SK-N-SH treated with all-trans-retinoic acid at 6 μM for 48 hours (cell line): ENCODE measurements around the gene ARHGEF38.

ENCODE experiments used
- ATAC-seq: fragments of 200-7000 bp; cut with Tn5 transposase; 3 replicates; pipeline ENCODE4 v1.9.1; 2020; ENCODE audit warnings: mild to moderate bottlenecking, moderate library complexity
- BACH2 ChIP-seq: fragments of 250-450 bp; sonication (Bioruptor Pico); IDR thresholded peaks from 2 replicates; pipeline ENCODE4 v1.9.0; 2021; ENCODE audit warnings: mild to moderate bottlenecking, borderline replicate concordance
- CREB5 ChIP-seq: fragments of 250-450 bp; sonication (Bioruptor Pico); IDR thresholded peaks from 2 replicates; pipeline ENCODE4 v1.5.1; 2020; ENCODE audit warnings: low read depth, mild to moderate bottlenecking, moderate library complexity
- CSDC2 ChIP-seq: fragments of 250-450 bp; sonication (Bioruptor Pico); IDR thresholded peaks from 2 replicates; pipeline ENCODE4 v1.5.0; 2020; ENCODE audit warnings: mild to moderate bottlenecking, moderate library complexity
- CSRNP3 ChIP-seq: fragments of 250-450 bp; sonication (Bioruptor Pico); IDR thresholded peaks from 2 replicates; pipeline ENCODE4 v1.5.1; 2021; ENCODE audit warnings: mild to moderate bottlenecking, moderate library complexity
- ESRRG ChIP-seq: fragments of 250-450 bp; sonication (Bioruptor Pico); IDR thresholded peaks from 2 replicates; pipeline ENCODE4 v1.6.1; 2021; ENCODE audit warnings: mild to moderate bottlenecking
- GLIS3 ChIP-seq: fragments of 250-450 bp; sonication (Bioruptor Pico); IDR thresholded peaks from 2 replicates; pipeline ENCODE4 v1.5.0; 2020; ENCODE audit warnings: mild to moderate bottlenecking, moderate library complexity
- ISL1 ChIP-seq: fragments of 250-450 bp; sonication (Bioruptor Pico); IDR thresholded peaks from 2 replicates; pipeline ENCODE4 v2.1.2; 2022; ENCODE audit warnings: mild to moderate bottlenecking, moderate library complexity
- OSR1 ChIP-seq: fragments of 250-450 bp; sonication (Bioruptor Pico); IDR thresholded peaks from 2 replicates; pipeline ENCODE4 v1.8.0; 2022; ENCODE audit warnings: moderate library complexity, mild to moderate bottlenecking, inconsistent platforms
- PATZ1 ChIP-seq: fragments of 250-450 bp; sonication (Bioruptor Pico); IDR thresholded peaks from 2 replicates; pipeline ENCODE4 v1.8.0; 2020; ENCODE audit warnings: mild to moderate bottlenecking, moderate library complexity, borderline replicate concordance
- POU6F1 ChIP-seq: fragments of 250-450 bp; sonication (Bioruptor Pico); IDR thresholded peaks from 2 replicates; pipeline ENCODE4 v1.8.0; 2021; ENCODE audit warnings: low read depth, mild to moderate bottlenecking, moderate library complexity, borderline replicate concordance
- SNAI2 ChIP-seq: fragments of 250-450 bp; sonication (Bioruptor Pico); IDR thresholded peaks from 2 replicates; pipeline ENCODE4 v1.5.0; 2020; ENCODE audit warnings: mild to moderate bottlenecking, moderate library complexity
- TCF4 ChIP-seq: fragments of 250-450 bp; sonication (Bioruptor Pico); IDR thresholded peaks from 2 replicates; pipeline ENCODE4 v1.8.0; 2021; ENCODE audit warnings: mild to moderate bottlenecking, moderate library complexity, borderline replicate concordance
- TOX ChIP-seq: fragments of 250-450 bp; sonication (Bioruptor Pico); IDR thresholded peaks from 2 replicates; pipeline ENCODE4 v1.8.0; 2021; ENCODE audit warnings: mild to moderate bottlenecking, moderate library complexity, borderline replicate concordance
- TSHZ2 ChIP-seq: fragments of 250-450 bp; sonication (Bioruptor Pico); IDR thresholded peaks from 2 replicates; pipeline ENCODE4 v1.5.0; 2020; ENCODE audit warnings: mild to moderate bottlenecking, moderate library complexity
- ZC3H10 ChIP-seq: fragments of 250-450 bp; sonication (Bioruptor Pico); IDR thresholded peaks from 2 replicates; pipeline ENCODE4 v1.5.1; 2021; ENCODE audit warnings: mild to moderate bottlenecking, moderate library complexity
- ZFP3 ChIP-seq: fragments of 250-450 bp; sonication (Bioruptor Pico); IDR thresholded peaks from 2 replicates; pipeline ENCODE4 v1.5.0; 2020; ENCODE audit warnings: mild to moderate bottlenecking, moderate library complexity
- ZNF70 ChIP-seq: fragments of 450-650 bp; formaldehyde crosslinking; IDR thresholded peaks from 2 replicates; pipeline ENCODE4 v1.5.0; 2020; ENCODE audit warnings: mild to moderate bottlenecking, moderate library complexity
- ZNF8 ChIP-seq: fragments of 450-650 bp; formaldehyde crosslinking; IDR thresholded peaks from 2 replicates; pipeline ENCODE4 v1.5.0; 2020; ENCODE audit warnings: mild to moderate bottlenecking, moderate library complexity

The ARHGEF38 gene

GRCh38 chr4:105657117-105657765 lies 104.8 kb downstream of the ARHGEF38 start:
- ATAC-seq, result no peak

GRCh38 chr4:105659190-105659589 lies 106.8 kb downstream of the ARHGEF38 start:
- no peak for TF ChIP-seq ZNF8
- no peak for TF ChIP-seq TCF4 (CRISPR knock-in tag)
- TF ChIP-seq ISL1 (CRISPR knock-in tag), result no peak
- no peak for TF ChIP-seq GLIS3
- TF ChIP-seq TSHZ2 (CRISPR knock-in tag), result no peak
- TF ChIP-seq, all 23 proteins: peak for 0
- no peak for ATAC-seq

More at GRCh38 chr4:105657117-105657765, 104.8 kb downstream of the ARHGEF38 start:
- TF ChIP-seq TCF4 (CRISPR knock-in tag), result no peak
- no peak for TF ChIP-seq CSDC2 (CRISPR knock-in tag)
- TF ChIP-seq OSR1, result no peak
- TF ChIP-seq ISL1 (CRISPR knock-in tag), result no peak
- no peak for TF ChIP-seq PATZ1
- TF ChIP-seq CSRNP3, result no peak
- no peak for TF ChIP-seq ZNF8
- no peak for TF ChIP-seq SNAI2 (CRISPR knock-in tag)
- TF ChIP-seq ZNF70 (CRISPR knock-in tag), result no peak
- TF ChIP-seq ZFP3 (CRISPR knock-in tag), result no peak
- TF ChIP-seq POU6F1 (CRISPR knock-in tag), result no peak
- TF ChIP-seq TSHZ2 (CRISPR knock-in tag), result no peak
- TF ChIP-seq TOX (CRISPR knock-in tag), result no peak
- no peak for TF ChIP-seq ESRRG (CRISPR knock-in tag)
- no peak for TF ChIP-seq BACH2
- no peak for TF ChIP-seq ZC3H10 (CRISPR knock-in tag)
- no peak for TF ChIP-seq CREB5 (CRISPR knock-in tag)
